ENCODE results near the gene PUS1. TPM values are rescaled to one million over a fixed set of nuclear protein-coding genes. Genes with fewer than 3 reads are reported as not detected.

The PUS1 gene
- total RNA-seq, 1 experiment from 2014 or later, result 77.3 TPM

DNA sequence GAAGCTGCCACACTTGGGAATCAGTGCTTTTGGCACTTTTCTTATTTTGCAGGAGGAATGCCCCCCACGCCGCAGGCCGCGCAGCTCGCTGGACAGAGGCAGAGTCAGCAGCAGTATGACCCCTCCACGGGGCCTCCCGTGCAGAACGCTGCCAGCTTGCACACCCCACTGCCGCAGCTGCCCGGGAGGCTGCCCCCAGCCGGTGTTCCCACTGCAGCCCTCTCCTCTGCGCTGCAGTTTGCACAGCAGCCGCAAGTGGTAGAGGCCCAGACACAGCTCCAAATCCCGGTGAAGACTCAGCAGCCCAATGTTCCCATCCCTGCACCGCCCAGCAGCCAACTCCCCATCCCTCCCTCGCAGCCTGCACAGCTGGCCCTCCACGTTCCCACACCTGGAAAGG lies 53.0 kb downstream of the PUS1 start:
- Histone ChIP-seq H3K27me3 (ENCODE audit: insufficient read depth, low read length) (no peaks in the 10 kb centered on the region), H3K4me2 (ENCODE audit: low read length) (no peak overlapping the region), H3K27ac (ENCODE audit: low read depth, low read length) (no peak overlapping the region), H3K9me3 (ENCODE audit: control insufficient read depth in 1 of 2, insufficient read depth in 1 of 2, low read depth in 1 of 2, low read length in 2 of 2) (no peaks in the 10 kb centered on the region), H3K9me2 (ENCODE audit: insufficient read depth) (no peaks in the 10 kb centered on the region), H4K20me1 (ENCODE audit: insufficient read depth) (peaks cover 2% of the 10 kb centered on the region; the same call in 1 of the 2 replicates), H3K4me3 (replicated peaks in 1 of 2; ENCODE audit: low read depth in 1 of 2, low read length in 2 of 2) (no peak overlapping the region), H3K36me3 (ENCODE audit: control insufficient read depth in 1 of 2, insufficient read depth in 2 of 2, low read length in 2 of 2) (peaks cover 21 to 25% of the 10 kb centered on the region in 2 experiments; a peak in 3 of 4 replicates), H2AFZ (ENCODE audit: low read depth, low read length, poor library complexity, severe bottlenecking) (no peak overlapping the region), H3K4me1 (ENCODE audit: control insufficient read depth in 1 of 2, insufficient read depth in 2 of 2, low read length in 2 of 2) (no peaks in the 10 kb centered on the region), H3K9ac (ENCODE audit: low read length) (no peak overlapping the region), H3K79me2 (ENCODE audit: insufficient read depth, low read length) (peaks cover 35% of the 10 kb centered on the region)
- no peak for DNase-seq (ENCODE audit: low read depth, low spot score)
- intact Hi-C loops (cut with micrococcal nuclease), result loop anchor here (5.0 kb wide), 1 partner anchor 1070 kb away; no protein-coding TSS in a partner anchor
- ChIA-PET RAD21 (ENCODE audit: low non-redundant PET in 1 of 2, low total read pairs in 2 of 2, uncharacterized antibody in 2 of 2, unreplicated experiment in 2 of 2) (no interaction called here), POLR2A (no interaction called here), CTCF (no interaction called here)
- no peak for ATAC-seq
- TF ChIP-seq SRF (IDR thresholded peaks at IDR 0.05; ENCODE audit: low read depth), result no peak
- TF ChIP-seq, protein P1, sequence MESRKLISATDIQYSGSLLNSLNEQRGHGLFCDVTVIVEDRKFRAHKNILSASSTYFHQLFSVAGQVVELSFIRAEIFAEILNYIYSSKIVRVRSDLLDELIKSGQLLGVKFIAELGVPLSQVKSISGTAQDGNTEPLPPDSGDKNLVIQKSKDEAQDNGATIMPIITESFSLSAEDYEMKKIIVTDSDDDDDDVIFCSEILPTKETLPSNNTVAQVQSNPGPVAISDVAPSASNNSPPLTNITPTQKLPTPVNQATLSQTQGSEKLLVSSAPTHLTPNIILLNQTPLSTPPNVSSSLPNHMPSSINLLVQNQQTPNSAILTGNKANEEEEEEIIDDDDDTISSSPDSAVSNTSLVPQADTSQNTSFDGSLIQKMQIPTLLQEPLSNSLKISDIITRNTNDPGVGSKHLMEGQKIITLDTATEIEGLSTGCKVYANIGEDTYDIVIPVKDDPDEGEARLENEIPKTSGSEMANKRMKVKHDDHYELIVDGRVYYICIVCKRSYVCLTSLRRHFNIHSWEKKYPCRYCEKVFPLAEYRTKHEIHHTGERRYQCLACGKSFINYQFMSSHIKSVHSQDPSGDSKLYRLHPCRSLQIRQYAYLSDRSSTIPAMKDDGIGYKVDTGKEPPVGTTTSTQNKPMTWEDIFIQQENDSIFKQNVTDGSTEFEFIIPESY (IDR thresholded peaks at IDR 0.05; ENCODE audit: extremely low read depth, insufficient replicate concordance, low read length), result no peak
- no peak for TF ChIP-seq EGR1 (IDR thresholded peaks at IDR 0.05; ENCODE audit: low read depth)
- TF ChIP-seq YY1 (IDR thresholded peaks at IDR 0.05; ENCODE audit: extremely low read depth, insufficient replicate concordance, low read depth, low read length), result no peak
- TF ChIP-seq CEBPB (IDR thresholded peaks at IDR 0.05; ENCODE audit: low read depth), result no peak
- no peak for TF ChIP-seq SIN3A (IDR thresholded peaks at IDR 0.05; ENCODE audit: low read depth)
- TF ChIP-seq POLR2AphosphoS5 (IDR thresholded peaks at IDR 0.05; ENCODE audit: low read depth, low read length), result no peak
- TF ChIP-seq, protein P2, sequence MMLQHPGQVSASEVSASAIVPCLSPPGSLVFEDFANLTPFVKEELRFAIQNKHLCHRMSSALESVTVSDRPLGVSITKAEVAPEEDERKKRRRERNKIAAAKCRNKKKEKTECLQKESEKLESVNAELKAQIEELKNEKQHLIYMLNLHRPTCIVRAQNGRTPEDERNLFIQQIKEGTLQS (IDR thresholded peaks at IDR 0.05), result no peak
- TF ChIP-seq, protein P3, sequence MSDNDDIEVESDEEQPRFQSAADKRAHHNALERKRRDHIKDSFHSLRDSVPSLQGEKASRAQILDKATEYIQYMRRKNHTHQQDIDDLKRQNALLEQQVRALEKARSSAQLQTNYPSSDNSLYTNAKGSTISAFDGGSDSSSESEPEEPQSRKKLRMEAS (IDR thresholded peaks at IDR 0.05), result no peak
- no peak for TF ChIP-seq EZH2 (IDR thresholded peaks at IDR 0.05)
- TF ChIP-seq ZFX (IDR thresholded peaks at IDR 0.05), result no peak
- no peak for TF ChIP-seq ELF1 (IDR thresholded peaks at IDR 0.05; ENCODE audit: borderline replicate concordance, low read depth)
- TF ChIP-seq, protein P4, sequence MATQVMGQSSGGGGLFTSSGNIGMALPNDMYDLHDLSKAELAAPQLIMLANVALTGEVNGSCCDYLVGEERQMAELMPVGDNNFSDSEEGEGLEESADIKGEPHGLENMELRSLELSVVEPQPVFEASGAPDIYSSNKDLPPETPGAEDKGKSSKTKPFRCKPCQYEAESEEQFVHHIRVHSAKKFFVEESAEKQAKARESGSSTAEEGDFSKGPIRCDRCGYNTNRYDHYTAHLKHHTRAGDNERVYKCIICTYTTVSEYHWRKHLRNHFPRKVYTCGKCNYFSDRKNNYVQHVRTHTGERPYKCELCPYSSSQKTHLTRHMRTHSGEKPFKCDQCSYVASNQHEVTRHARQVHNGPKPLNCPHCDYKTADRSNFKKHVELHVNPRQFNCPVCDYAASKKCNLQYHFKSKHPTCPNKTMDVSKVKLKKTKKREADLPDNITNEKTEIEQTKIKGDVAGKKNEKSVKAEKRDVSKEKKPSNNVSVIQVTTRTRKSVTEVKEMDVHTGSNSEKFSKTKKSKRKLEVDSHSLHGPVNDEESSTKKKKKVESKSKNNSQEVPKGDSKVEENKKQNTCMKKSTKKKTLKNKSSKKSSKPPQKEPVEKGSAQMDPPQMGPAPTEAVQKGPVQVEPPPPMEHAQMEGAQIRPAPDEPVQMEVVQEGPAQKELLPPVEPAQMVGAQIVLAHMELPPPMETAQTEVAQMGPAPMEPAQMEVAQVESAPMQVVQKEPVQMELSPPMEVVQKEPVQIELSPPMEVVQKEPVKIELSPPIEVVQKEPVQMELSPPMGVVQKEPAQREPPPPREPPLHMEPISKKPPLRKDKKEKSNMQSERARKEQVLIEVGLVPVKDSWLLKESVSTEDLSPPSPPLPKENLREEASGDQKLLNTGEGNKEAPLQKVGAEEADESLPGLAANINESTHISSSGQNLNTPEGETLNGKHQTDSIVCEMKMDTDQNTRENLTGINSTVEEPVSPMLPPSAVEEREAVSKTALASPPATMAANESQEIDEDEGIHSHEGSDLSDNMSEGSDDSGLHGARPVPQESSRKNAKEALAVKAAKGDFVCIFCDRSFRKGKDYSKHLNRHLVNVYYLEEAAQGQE (IDR thresholded peaks at IDR 0.05; ENCODE audit: low read depth), result no peak
- TF ChIP-seq RAD21 (IDR thresholded peaks at IDR 0.05; ENCODE audit: low read depth), result no peak
- no peak for TF ChIP-seq ZNF274 (IDR thresholded peaks at IDR 0.05; ENCODE audit: low read depth, low read length)
- no peak for TF ChIP-seq TCF7L2 (IDR thresholded peaks at IDR 0.05; ENCODE audit: borderline replicate concordance, extremely low read depth, insufficient read depth, insufficient read length)
- no peak for TF ChIP-seq CBX3 (IDR thresholded peaks at IDR 0.05; ENCODE audit: low read depth)
- TF ChIP-seq JUND (IDR thresholded peaks at IDR 0.05), result no peak
- TF ChIP-seq FOSL1 (IDR thresholded peaks at IDR 0.05; ENCODE audit: low read depth), result no peak
- BruUV-seq (replicated peaks), result no TSS peak

Data from HCT116 (cell line).